T-helper 1 cell (primary cell): Measurements from ENCODE around the gene ZNF507.
"Not testable (repeated sequence)": the region's sequence is repeated elsewhere in the genome, so short reads cannot be mapped to it uniquely, and the experiment has no call there.

ENCODE experiments used
- DNase-seq, 5 donors: peaks; one replicate each; pipeline ENCODE4 v3.0.0-alpha.2; 2012 to 2020

Gene ZNF507

DNA sequence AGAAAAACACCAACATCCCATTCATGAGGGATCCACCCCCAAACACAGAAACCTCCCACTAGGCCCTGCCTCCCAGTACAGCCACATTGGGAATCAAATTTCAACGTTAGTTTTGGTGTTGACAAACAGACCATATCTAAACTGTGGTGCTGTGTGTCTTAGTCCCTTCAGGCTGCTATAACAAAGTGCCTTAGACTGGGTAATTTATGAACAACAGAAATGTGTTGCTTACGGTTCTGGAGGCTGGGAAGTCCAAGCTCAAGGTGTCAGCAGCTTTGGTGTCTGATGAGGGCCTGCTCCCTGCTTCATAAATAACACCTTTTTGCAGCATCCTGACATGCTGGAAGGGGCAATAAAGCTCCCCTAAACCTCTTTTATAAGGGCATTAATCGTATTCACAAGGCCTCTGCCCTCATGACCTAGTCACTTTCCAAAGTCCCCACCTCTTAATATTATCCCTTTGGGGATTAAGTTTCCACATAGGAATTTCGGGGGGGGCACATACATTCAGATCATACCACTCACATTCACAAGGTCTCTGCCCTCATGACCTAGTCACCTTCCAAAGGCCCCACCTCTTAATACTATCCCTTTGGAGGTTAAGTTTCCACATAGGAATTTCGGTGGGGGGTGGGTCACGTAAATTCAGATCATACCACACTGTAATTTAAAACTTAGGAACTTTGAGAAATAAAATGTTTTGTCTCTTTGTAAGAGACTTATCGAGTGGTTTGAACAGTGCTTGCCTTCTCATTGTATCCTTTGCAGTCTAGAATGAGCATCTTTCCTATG is 27.5 kb downstream of the ZNF507 start:
- no peak for DNase-seq

DNA sequence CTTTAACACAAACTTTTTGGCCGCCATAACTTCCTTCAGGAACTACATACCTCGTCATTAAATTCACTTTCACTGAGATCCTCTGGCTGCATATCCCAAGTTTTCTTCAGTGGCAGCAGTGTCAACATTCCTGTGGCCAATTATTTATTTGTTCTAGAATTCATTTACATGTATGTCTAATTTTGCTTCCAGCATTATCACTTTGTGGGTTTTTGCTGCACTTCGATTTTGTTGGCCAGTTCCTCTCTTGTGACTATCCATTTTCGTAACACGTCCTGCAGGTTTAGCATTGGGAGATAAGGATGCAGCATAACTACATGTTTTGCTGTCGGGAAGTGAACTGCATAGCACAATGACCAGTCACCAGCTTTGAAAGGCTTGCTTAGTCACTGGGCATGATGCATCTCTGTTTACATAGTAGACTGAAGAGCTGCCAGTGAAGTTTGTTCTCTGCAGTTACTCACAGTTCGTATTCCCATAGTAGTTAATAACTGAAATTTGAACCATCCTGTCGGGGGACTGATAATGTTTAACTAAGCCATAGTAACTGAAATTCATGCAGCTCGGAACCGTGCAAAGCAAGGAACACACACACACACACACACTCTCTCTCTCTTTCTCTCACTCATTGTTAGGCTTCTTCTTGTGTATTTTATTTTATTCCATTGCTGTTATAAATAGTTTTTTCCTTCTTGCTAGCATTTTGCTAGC is 28.3 kb downstream of the ZNF507 start:
- DNase-seq, result no peak

DNA sequence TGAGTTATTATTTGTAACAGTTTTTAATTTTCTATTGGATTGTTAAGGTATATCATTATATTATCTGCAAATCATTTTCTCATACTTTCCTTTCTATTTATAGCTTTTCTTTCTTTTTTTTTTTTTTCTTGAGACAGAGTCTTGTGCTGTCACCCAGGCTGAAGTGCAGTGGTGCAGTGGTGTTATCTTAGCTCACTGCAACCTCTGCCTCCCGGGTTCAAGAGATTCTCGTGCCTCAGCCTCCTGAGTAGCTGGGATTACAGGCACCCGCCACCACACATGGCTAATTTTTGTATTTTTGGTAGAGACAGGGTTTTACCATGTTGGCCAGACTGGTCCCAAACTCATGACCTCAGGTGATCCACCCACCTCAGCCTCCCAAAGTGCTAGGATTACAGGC is 29.0 kb downstream of the ZNF507 start:
- DNase-seq, result not testable (repeated sequence)

DNA sequence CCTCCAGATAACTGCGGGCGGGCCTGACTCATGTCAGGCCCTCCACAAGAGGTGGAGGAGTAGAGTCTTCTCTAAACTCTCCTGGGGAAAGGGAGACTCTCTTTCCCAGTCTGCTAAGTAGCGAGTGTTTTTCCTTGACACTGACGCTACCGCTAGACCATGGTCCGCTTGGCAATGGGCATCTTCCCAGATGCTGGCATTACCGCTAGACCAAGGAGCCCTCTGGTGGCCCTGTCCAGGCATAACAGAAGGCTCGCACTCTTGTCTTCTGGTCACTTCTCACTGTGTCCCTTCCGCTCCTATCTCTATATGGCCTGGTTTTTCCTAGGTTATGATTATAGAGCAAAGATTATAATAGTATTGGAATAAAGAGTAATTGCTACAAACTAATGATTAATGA is 31.7 kb downstream of the ZNF507 start:
- DNase-seq, result not testable (repeated sequence)

DNA sequence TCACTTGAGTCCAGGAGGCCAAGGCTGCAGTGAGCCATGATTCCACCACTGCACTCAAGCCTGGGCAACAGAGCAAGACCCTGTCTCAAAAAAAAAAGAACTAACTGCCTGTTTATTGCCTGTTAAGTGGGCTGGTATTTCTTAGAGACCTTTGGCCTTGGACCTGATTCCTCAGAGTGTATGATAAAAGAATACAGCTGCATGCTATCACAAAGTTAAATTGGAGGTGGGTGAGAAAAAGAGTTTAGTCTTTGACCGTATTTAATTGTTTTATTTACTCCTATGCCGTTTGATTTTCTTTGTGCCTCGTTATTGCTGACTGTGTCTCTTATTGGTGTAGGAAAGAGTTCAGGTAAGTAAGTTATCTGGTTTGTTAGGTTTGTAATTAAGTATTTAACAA is 34.9 kb downstream of the ZNF507 start:
- DNase-seq, result no peak

DNA sequence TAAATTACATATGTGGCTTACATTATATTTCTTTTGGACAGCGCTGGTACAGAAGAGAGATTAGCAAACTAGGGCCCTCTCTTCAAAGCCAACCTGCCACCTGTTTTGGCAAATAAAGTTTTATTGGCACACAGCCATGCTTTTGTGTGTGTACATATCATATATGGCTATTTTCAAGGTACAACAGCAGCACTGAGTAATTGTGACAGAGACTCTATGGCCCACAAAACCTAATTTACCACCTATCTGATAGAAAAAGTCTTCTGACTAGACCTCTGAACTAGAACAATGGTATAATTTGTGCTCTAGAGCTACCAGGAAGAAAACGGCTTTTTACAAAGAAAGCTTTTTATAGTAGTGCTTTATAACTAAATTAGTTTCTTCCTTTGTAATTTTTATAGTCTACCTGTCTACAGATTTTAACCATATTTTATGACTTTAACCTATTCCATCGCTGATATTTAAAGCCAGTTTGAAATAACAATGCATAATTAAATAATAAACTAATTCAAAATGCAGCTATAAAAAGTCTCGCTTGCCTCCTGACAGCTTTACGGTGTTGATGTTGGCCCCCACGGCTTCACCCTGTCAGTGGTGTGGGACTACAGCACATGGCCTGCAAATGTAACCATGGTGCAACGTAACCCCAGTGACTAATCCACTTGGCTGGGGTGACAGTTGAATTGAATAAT is 42.4 kb downstream of the ZNF507 start:
- DNase-seq, result no peak

DNA sequence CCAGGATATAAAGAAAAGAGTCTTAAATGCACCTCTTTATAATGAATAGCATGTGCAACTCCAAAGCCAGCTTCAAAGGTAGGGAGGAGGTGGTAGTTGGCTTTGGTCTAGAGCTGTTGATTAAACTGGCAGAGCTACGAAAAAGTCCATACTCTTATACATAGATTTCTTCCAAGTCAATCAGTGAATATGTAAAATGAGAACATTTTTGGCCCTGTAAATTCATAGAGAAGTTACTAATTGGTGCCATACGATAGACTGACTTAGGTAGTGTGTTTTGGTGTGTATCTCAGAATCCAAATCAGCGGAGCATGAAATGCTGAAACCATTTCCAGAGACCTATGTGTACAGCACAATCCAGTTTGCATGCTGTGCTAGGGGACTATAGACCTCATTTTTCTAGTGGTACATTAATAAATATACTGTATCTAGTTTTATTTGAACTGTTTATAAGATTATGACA is 43.0 kb downstream of the ZNF507 start:
- no peak for DNase-seq

DNA sequence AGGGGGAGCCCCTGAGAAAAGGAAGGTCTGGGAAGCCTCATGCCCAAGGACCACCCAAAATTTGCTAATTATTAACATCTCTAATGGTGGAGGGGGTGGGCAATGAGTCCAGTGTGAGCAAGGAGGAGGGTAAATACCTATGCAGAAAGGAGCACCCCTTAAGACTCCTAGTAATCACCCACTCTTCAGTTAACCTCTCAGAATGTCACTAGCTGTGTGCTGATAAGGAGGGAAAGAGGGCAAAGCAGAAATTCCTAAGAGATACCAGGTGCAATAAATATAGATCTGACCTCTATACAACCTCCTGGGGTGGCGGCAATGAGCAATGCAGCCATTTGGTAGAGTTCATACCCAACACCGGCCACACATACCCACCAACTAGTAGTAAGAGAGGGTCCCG is 47.5 kb downstream of the ZNF507 start:
- no peak for DNase-seq

DNA sequence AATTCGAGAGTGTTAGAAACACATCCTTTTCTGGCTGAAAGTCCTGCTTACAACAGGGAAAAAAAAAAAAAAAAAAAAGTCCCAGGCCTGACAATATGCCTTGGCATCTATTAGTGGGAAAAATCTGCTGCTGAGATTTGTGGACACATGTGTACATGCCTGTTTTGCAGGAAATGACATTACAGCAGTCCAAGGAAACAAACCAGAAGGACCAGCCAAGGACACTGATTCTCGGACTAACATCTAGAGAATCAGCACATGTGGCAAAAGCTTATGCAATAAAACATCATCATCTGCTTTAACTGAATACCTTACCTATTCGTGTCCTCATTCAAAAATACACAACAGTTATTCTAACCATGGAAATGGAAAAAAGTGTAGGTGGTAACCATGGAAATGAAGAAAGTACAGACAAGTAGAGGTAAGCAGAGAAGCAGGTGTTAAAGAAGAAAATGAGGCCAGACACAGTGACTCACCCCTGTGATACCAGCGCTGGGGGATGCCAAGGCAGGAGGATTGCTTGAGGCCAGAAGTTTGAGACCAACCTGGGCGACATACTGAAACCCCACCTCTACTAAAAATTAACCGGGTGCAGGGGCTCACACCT is 50.7 kb downstream of the ZNF507 start:
- DNase-seq, result no peak

DNA sequence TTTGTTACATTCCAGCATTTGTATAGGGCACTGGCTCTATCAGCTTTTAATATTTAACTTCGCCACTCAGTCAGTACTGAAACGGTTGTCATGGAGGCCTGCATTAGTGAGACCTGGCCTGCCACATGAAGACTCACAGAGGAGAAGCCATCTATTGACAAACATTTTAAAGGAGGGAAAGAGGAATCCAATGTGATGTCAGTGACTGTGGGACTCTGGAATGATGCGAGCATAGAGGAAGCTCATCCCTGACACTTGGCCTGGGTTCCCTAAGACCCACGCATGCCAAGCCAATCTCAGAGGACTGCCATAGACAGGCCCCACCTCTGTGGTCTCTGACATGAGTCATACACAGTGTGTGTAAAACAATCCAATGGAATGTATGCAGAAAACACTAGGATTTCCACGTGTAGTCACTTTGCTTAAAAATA is 52.3 kb downstream of the ZNF507 start:
- DNase-seq, result no peak

DNA sequence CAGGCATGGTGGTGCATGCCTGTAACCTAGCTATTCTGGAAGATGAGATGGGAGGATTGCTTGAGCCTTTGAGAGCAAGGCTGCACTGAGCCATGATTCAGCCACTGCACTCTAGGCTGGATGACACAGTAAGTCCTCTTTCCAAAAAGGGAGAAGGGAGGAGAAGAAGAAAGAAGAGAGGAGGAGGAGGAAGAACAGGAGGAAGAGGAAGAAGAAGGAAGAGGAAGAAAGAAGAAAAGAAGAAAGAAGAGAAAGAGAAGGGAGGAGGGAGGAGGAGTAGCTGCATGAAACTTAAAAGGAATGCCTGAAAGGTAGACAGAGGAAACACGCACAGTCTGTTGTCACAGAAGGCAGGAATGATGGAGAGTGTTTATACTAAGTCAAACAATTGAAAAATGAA is 56.6 kb downstream of the ZNF507 start:
- DNase-seq, result no peak

DNA sequence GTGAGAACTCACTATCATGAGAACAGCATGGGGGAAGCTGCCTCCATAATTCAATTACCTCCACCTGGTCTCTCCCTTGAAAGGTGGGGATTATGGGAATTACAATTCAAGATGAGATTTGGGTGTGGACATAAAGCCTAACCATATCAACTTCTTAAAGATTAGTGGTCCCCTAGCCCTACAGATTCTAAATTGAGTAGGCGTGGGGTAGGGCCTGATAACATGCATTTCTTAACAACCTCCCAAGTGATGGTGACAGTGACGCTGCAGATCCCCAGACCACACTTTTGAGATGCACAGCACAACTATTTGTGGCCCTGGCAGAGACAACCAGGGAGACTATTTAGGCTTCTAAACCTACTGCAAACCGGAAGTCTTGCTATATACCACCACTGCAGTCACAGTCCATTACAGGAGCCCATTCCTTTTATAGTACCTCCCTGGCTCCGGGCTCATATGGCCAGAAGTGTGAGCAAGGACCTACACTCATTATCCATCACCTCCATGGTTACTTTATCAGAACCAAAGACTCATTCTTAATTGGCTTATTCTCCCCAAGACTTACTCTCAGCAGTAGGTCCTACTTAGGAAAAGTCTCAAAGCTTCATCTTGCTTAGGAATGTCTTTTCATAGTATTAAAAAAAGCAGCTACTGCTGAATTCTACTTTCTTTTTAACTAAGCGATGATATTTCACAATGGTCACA is 58.0 kb downstream of the ZNF507 start:
- no peak for DNase-seq

DNA sequence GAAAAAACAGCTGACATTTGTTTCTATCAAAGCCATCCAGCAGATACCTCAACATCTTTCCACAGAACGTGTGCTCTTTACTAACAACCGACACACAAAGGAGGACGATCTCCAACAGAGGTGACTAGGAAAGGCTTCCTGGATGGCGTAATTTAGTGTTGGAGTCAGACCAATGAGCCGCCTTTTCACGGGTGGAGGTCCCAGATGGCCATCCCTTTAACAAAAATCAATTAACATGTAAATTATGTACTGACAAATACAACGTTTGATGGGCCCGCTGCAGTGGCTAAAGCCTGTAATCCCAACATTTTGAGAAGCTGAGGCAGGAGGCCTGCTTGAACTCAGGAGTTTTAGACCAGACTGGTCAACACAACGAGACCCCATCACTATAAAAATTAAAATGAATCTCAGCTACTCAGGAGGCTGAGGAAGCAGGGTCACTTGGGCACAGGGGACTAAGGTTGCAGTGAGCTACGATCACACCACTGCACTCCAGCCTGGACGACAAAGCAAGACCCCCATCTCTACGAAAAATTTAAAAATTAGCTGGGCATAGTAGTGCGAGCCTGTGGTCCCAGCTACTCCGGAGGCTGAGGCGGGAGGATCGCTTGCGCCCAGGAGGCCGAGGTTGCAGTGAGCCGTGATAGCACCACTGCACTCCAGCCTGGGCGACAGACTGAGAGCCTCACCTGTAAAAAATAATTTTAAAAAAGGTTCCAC is 59.0 kb downstream of the ZNF507 start:
- no peak for DNase-seq

DNA sequence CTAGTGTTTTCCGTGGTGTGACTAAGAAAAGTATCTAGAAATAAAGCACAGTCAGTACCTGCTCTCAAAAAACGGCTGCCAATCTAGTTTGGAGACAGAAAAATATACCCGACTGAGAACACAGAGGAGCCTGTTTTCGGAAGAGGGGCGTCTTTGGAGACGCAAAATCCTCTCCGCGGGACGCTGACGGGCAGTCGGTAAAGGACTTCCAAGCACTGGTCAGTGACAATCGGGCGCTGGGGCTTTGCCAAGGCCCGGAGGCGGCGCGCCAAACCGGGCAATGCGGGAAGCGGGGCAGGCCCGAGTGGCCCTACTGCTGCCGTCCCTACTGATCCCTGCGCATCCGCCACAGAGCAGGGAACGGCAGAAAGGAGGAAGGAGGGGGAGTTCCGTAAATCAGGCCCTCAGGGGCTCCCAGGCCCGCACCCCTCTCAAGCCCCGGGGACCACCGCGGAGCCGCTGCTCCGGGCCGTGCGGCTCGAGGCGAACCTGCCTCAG is 59.6 kb downstream of the ZNF507 start:
- peak in 1 of 5 donors; percentile 11 for DNase-seq

DNA sequence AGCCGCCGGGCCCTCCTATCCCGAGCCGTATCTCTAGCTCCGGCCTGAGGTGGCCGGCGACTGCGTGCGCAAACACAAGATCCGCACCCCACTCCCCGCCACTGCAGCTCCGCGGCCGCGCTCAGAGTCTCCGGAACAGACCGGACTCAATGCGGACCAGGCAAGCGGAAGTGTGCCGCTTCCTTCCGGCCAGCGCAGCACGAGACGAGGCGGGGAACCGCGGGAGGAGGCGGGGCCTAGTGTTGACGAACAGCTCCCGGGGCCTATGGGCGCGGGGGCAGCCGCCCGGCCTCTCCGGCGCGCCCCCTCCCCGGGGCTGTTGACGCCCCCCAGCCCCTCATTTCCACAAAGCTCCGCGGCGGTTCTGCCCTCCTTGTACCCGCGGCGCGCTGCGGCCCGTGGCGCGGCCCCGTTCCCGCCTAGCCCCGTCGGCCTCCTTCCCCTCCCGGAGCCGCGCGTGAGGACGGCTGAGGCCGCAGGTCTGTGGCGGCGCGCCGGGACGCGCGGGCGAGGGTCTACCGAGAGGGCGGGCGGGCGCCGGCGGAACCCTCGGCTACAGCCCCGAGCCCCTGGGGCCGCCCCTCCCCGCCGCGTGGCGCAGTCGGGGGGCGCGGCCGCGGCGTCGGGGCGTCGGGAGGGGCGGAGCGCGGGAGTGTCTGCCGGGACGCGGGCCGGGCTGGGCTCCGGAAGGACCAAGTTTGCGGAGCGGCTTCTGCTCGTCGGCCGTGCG is 60.2 kb downstream of the ZNF507 start, which contains the start of gene DPY19L3:
DPY19L3 (plus strand) TSS at position 340 of the 730 bp plus-strand sequence. CDS start 2,484 bp downstream, outside the sequence.
- DNase-seq, result peak; percentile 76 to 93 (median 81)

DNA sequence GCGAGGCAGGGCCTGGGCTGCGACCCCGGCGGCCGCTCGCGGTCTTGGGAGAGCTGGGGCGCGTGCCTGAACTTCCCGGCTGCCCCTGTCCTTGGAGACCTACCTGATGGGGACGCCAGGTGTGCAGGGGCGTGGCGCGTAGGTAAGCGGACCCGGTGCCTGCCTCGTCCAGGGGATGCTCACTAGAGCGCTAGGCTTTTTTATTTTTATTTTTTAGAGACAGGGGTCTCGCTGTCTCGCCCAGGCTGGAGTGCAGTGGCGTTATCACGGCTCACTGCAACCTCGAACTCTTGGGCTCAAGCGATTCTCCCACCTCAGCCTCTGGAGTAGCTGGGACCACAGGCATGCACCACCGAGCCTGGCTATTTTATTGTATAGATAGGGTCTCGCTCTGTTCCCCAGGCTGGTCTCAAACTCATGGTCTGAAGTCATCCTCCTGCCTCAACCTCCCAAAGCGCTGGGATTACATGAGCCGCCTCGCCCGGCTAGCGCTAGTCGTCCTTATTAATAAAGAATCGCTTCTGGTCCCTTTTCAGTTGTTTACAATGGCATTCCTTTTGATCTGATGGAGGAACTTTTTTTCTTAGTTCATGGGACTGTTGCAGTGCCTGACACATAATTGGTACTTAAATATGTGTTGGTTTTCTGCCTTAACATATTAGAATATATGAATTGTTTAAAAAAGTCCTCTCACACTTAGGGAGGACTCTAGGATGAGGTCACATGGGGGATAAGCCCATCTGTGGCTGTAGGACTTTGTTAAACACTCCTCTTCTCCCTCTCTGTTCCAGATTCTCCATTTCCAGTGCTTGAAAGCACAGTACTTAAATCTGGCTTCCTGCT is 61.0 kb downstream of the ZNF507 start:
- no peak for DNase-seq

DNA sequence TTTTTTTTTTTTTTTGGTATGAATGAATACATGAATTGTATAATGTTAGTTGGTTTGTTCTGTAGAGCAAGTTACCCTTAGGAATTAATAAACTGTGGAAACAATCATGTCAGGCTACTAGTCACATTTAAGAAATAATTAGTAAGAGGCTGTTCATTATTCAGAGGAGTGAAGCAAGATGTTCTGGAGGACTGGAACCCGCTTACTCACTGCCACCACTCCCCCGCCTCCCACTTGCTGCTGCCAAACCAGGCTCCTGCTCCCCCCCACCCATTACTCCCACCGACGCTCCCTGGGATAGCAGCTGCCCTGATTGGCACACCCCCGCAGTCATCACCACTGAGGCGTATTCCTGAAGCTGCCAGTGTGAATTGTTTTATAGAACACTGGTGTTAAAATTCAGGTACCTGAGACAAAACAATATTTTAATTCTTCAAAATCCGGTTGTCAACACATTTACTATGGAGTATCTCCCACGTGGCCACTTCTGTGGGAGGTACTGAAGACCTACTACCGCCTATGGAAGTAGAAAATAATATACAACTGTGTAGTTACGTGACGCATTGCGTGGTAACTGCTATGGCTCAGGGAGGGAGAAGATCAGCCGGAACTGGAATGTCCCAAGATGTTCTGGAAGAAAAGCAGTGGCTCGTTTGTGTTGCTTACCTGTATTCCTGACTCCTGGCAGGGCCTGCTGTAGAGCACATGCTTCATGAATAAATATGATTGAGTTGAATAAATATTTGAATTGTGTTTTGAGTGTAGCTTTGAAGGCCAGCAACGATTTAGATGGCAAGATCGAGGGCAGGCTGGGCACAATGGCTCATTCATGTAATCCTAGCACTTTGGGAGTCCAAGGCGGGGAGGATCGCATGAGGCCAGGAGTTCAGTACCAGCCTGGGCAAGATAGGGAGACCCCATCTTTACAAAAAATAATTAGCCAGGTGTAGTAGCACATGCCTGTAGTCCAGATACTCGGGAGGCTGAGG is 61.9 kb downstream of the ZNF507 start:
- no peak for DNase-seq

DNA sequence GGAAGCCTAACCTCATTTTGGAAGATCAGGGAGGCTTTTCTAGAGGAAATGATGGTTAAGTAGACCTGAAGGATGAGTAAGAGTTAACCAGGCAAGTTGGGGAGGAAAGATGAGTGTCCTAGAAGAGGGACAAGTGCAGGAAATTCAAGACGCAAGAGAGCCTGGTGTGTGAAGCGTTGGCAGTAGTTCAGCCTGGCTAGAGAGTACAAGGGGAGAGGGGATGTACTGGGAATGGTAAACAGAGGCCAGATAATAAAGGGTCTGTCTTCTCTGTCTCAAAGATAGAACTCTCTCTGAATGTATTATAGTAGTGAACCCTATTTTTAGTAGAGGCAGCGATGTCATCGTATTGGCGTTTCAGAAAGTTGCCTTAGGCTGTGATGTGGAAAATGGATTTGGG is 69.8 kb downstream of the ZNF507 start:
- no peak for DNase-seq
